ENCODE data around the gene WDR27. TPM values are rescaled to one million over a fixed set of nuclear protein-coding genes. Genes with fewer than 3 reads are reported as not detected.
A peak's percentile ranks its signal among the peaks of the same experiment; 100 is the strongest.

WDR27 gene
- polyA plus RNA-seq, 1 experiment, result 28.7 TPM

GRCh38 chr6:169725125-169726048 lies 23.6 kb upstream of the WDR27 start:
- DNase-seq (ENCODE audit: low read depth), result no peak
- Histone ChIP-seq H3K27me3 (ENCODE audit: control insufficient read depth, insufficient read depth, low read length) (no peaks in the 10 kb centered on the region), H3K36me3 (ENCODE audit: control insufficient read depth, insufficient read depth, low read length) (no peaks in the 10 kb centered on the region), H3K4me3 (ENCODE audit: low read depth, low read length) (peak overlapping the region; percentile 68)
- ChIA-PET CTCF (interaction anchor here (0.6 to 0.7 kb wide), 3 partner anchors 71 to 805 kb away, joined by 3 read pairs; no protein-coding TSS in a partner anchor), POLR2A (interaction anchor here (0.6 kb wide), 1 partner anchor 13 kb away, joined by 3 read pairs; no protein-coding TSS in a partner anchor)
- TF ChIP-seq, protein P1, sequence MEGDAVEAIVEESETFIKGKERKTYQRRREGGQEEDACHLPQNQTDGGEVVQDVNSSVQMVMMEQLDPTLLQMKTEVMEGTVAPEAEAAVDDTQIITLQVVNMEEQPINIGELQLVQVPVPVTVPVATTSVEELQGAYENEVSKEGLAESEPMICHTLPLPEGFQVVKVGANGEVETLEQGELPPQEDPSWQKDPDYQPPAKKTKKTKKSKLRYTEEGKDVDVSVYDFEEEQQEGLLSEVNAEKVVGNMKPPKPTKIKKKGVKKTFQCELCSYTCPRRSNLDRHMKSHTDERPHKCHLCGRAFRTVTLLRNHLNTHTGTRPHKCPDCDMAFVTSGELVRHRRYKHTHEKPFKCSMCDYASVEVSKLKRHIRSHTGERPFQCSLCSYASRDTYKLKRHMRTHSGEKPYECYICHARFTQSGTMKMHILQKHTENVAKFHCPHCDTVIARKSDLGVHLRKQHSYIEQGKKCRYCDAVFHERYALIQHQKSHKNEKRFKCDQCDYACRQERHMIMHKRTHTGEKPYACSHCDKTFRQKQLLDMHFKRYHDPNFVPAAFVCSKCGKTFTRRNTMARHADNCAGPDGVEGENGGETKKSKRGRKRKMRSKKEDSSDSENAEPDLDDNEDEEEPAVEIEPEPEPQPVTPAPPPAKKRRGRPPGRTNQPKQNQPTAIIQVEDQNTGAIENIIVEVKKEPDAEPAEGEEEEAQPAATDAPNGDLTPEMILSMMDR (IDR thresholded peaks at IDR 0.05; ENCODE audit: insufficient read depth, low read depth, low read length), result no peak

DNA sequence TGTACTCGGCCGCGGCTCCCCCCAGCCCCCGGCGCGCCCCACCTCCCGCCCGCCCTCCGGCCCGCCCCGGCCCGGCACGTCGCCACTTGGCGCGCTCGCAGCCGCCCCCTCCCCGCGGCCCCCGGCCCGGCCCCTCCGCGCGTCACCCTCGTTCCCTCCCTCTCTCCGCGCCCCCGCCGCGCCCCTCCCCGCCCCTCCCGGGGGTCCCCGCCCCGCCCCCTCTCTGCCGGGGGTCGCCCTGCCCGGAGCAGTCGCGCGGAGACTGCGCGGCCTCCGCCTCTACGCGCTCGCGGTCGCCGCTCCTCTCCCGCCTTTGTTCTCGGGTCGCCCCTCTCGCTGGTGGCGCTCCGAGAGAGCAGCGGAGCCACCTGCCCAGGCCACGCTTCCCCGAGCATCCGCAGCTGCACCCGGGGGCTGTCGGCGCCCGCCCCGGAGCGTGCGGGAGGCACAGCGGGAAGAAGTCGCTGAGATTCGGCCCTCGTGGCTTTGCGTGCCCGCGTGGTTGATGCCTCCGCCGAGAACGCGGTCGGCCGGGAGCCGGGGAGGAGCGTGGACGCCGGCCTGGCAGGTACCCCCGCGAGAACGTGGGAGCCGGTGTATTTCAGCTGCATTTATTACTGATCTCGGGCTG lies 22.8 kb upstream of the WDR27 start, which contains the start of gene PHF10:
PHF10 (minus strand) TSS at position 7 of the 631 bp plus-strand sequence. CDS start 569 bp downstream, outside the sequence.
- H3K36me3 ChIP-seq (ENCODE audit: control insufficient read depth, insufficient read depth, low read length), result no peaks in the 10 kb centered on the region
- H3K4me3 ChIP-seq (ENCODE audit: low read depth, low read length), result peak within 1 kb of the TSS; percentile 75
- ChIA-PET POLR2A (interaction anchor here (0.6 kb wide), 1 partner anchor 14 kb away, joined by 3 read pairs; no protein-coding TSS in a partner anchor), CTCF (interaction anchor here (0.6 kb wide), 2 partner anchors 70 to 806 kb away, joined by 3 read pairs; no protein-coding TSS in a partner anchor)
- TF ChIP-seq, protein P1 (IDR thresholded peaks at IDR 0.05; ENCODE audit: insufficient read depth, low read depth, low read length), result no peak
- H3K27me3 ChIP-seq (ENCODE audit: control insufficient read depth, insufficient read depth, low read length), result no peaks in the 10 kb centered on the region
- DNase-seq (ENCODE audit: low read depth), result no peak

- Histone ChIP-seq H3K27me3 (ENCODE audit: control insufficient read depth, insufficient read depth, low read length) (no peaks in the 10 kb centered on the region), H3K4me3 (ENCODE audit: low read depth, low read length) (peak overlapping the region; percentile 75), H3K36me3 (ENCODE audit: control insufficient read depth, insufficient read depth, low read length) (no peaks in the 10 kb centered on the region)
- TF ChIP-seq, protein P1 (IDR thresholded peaks at IDR 0.05; ENCODE audit: insufficient read depth, low read depth, low read length), result no peak
- ChIA-PET POLR2A (interaction anchor here (0.7 kb wide), 1 partner anchor 76 kb away, joined by 3 read pairs; no protein-coding TSS in a partner anchor), CTCF (no interaction called here)
- no peak for DNase-seq (ENCODE audit: low read depth)
These were observed 22.2 kb upstream of the WDR27 start for GRCh38 chr6:169723991-169724493.

- POLR2A ChIA-PET, result interaction anchor here (0.7 kb wide), 1 partner anchor 75 kb away, joined by 3 read pairs; no protein-coding TSS in a partner anchor
- TF ChIP-seq, protein P1 (IDR thresholded peaks at IDR 0.05; ENCODE audit: insufficient read depth, low read depth, low read length), result no peak
These were observed 21.5 kb upstream of the WDR27 start for GRCh38 chr6:169723200-169723909.

More at GRCh38 chr6:169723200-169723909, 21.5 kb upstream of the WDR27 start:
- no peak for DNase-seq (ENCODE audit: low read depth)
- CTCF ChIA-PET, result interaction anchor here (0.7 kb wide), 1 partner anchor 429 kb away, joined by 3 read pairs; no protein-coding TSS in a partner anchor
- Histone ChIP-seq H3K4me3 (ENCODE audit: low read depth, low read length) (peak overlapping the region; percentile 75), H3K27me3 (ENCODE audit: control insufficient read depth, insufficient read depth, low read length) (no peaks in the 10 kb centered on the region), H3K36me3 (ENCODE audit: control insufficient read depth, insufficient read depth, low read length) (no peaks in the 10 kb centered on the region)
